Brain microvascular endothelial cell (primary cell): ENCODE data around the gene FHL2.
A peak's percentile ranks its signal among the peaks of the same experiment; 100 is the strongest.
"Not testable (repeated sequence)": the region's sequence is repeated elsewhere in the genome, so short reads cannot be mapped to it uniquely, and the experiment has no call there.

Experiments used
- DNase-seq: peaks from one replicate; pipeline ENCODE4 v3.0.0-alpha.2; 2020
- H3K27ac ChIP-seq: fragments of 250-450 bp; sonication (Bioruptor Pico); 2 replicates; pipeline ENCODE4 v1.5.1; 2020; ENCODE audit warnings: mild to moderate bottlenecking, moderate library complexity
- H3K27me3 ChIP-seq: fragments of 250-450 bp; sonication (Bioruptor Pico); replicated peaks from 2 replicates; pipeline ENCODE4 v1.5.1; 2020; ENCODE audit warnings: mild to moderate bottlenecking
- H3K36me3 ChIP-seq: fragments of 250-450 bp; sonication (Bioruptor Pico); replicated peaks from 2 replicates; pipeline ENCODE4 v1.5.1; 2020; ENCODE audit warnings: mild to moderate bottlenecking
- H3K4me3 ChIP-seq: 2 replicates; pipeline ENCODE4 v1.5.1; 2011; ENCODE audit warnings: low read depth, mild to moderate bottlenecking, control low read depth, low read length, moderate library complexity
- CTCF ChIP-seq: IDR thresholded peaks from 2 replicates; pipeline ENCODE4 v1.5.1; 2011; ENCODE audit warnings: low read depth, mild to moderate bottlenecking, moderate library complexity, low read length, control low read depth, inconsistent platforms; ENCODE audit errors: missing control alignments
- in situ Hi-C: cut with HindIII; loops from 2 replicates; pipeline ENCODE4 v1.10.0; 2017; ENCODE audit warnings: low sequenced_read_pairs, low pct_ligation_motif_present

The FHL2 gene

GRCh38 chr2:105329561-105330495 is 69.0 kb downstream of the FHL2 start, which contains the start of gene TGFBRAP1:
TGFBRAP1 (minus strand) TSS chr2:105329735; CDS start chr2:105308301, 21,434 bp downstream.
- Histone ChIP-seq H3K4me3 (peak within 1 kb of the TSS; percentile 74), H3K27me3 (no peaks in the 10 kb centered on the region), H3K27ac (peak within 1 kb of the TSS; percentile 68), H3K36me3 (peaks cover 2% of the 10 kb centered on the region)
- no peak for DNase-seq
- no peak for TF ChIP-seq CTCF
- in situ Hi-C loops: no loop called here

GRCh38 chr2:105329197-105329554 is 69.7 kb downstream of the FHL2 start:
- TF ChIP-seq CTCF: no peak

GRCh38 chr2:105328281-105329196 is 70.3 kb downstream of the FHL2 start:
- no peaks in the 10 kb centered on the region for H3K36me3 ChIP-seq
- H3K27ac ChIP-seq: no peak overlapping the region
- no peak for TF ChIP-seq CTCF
- DNase-seq: no peak
- H3K27me3 ChIP-seq: no peaks in the 10 kb centered on the region
- in situ Hi-C loops: no loop called here
- peak overlapping the region; percentile 74 for H3K4me3 ChIP-seq

More at GRCh38 chr2:105329197-105329554, 69.7 kb downstream of the FHL2 start:
- no peaks in the 10 kb centered on the region for H3K27me3 ChIP-seq
- H3K4me3 ChIP-seq: peak overlapping the region; percentile 74
- no peaks in the 10 kb centered on the region for H3K36me3 ChIP-seq
- DNase-seq: no peak
- no peak overlapping the region for H3K27ac ChIP-seq
- in situ Hi-C loops: no loop called here

GRCh38 chr2:105327690-105328089 is 71.2 kb downstream of the FHL2 start:
- TF ChIP-seq CTCF: no peak
- Histone ChIP-seq H3K27ac (no peak overlapping the region), H3K27me3 (no peaks in the 10 kb centered on the region), H3K36me3 (no peaks in the 10 kb centered on the region), H3K4me3 (no peak overlapping the region)
- in situ Hi-C loops: no loop called here
- DNase-seq: no peak

GRCh38 chr2:105327271-105327670 is 71.6 kb downstream of the FHL2 start:
- H3K36me3 ChIP-seq, in situ Hi-C loops, DNase-seq, H3K27me3 ChIP-seq, H3K4me3 ChIP-seq, H3K27ac ChIP-seq: not testable (repeated sequence)
